SW 1271 (cell line): Measurements from ENCODE around the gene CALHM6.

Experiments
- DNase-seq, 2 experiments: peaks; one replicate each; lab custom pipeline; 2025; lab: John Stamatoyannopoulos, UW

The CALHM6 gene

DNA sequence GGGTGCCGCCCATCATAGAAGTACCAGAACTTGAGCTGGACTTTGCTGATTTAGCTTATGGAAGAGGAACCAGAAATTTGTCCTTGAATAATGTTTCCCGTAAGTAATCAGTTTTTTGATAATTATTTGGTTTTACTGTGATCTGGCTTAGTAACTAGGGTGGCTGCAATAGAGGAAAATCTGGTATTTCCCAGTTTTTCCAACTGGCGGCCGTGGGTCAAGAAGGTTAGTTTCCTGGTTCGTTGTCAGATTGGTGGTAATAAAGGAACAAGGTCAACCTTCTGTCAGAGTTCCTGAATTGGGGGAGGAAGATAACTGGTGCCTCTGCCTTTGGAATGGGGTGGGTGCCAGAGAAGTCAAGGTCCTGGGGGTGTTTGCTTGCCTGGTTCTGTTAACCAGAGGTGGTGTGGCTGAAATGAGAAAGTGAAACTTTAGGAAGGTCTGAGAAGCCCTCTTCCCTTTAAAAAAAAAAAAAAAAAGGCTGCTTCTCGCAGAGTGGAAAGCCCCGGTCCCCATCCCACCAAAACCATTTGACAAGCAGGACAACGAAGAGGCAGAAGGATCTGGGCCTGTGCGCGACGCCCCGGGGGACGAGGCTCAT lies at the start of gene CALHM6:
TSS of gene CALHM6 (plus strand) at position 45 of the 601 bp plus-strand sequence. CDS start at position 600, 555 bp downstream.
- DNase-seq, result no peak

DNA sequence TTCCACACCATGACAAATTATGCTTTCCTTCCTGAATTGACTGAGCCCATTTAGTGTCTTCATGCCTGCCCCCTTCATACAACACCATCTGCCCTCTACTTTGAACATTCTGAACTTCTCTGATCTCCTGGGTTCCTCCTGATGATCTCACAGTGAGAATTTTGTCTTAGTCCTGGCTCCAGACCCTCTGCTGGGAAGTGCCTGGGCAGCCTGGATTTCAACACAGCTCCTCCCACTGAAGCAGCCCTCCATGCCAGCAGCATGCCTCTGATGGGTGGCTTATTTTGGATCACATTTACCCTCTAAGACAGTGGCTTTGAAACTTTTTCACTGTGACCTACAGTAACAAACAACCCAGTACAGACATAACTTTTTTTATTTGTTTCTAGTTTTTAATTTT lies 48.9 kb upstream of the CALHM6 start:
- DNase-seq, result no peak

DNA sequence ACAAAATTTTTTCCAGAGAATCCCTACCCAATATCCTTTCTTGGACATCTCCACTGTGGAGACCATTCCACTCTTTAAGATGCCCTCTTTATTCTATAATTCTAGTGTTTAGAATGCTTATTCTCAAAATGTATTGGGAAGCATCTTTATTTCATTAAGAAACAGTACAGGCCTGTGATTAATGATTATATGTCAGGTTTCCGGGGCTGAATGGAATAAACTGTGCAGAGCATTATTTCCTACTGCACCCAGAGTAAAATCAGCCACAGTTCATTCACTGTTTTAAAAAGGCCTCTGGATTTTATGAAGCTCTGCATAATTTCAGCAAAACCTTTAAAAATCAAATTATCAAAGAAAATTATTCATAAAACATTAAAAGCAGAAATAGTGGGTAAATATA lies 47.8 kb upstream of the CALHM6 start:
- DNase-seq, result no peak

DNA sequence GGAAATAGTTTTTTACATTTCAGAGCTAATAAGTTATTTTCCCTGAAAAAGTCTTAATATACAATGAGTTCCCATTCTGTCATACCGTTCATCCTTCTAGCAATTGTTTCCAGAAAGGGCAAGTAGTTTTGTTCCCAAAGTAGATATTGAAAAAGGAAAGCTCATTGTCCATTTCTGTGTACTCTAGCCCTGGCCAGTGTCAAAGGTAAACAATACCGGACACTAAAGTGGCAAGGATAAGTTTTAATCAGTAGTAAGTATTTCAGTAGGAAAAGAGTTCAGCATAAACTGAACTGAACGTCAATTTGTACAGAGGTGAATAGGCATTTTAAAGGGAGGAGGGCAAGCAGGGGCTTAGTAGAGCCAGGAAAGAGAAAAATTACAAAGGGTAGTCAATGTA lies 43.5 kb upstream of the CALHM6 start:
- no peak for DNase-seq

DNA sequence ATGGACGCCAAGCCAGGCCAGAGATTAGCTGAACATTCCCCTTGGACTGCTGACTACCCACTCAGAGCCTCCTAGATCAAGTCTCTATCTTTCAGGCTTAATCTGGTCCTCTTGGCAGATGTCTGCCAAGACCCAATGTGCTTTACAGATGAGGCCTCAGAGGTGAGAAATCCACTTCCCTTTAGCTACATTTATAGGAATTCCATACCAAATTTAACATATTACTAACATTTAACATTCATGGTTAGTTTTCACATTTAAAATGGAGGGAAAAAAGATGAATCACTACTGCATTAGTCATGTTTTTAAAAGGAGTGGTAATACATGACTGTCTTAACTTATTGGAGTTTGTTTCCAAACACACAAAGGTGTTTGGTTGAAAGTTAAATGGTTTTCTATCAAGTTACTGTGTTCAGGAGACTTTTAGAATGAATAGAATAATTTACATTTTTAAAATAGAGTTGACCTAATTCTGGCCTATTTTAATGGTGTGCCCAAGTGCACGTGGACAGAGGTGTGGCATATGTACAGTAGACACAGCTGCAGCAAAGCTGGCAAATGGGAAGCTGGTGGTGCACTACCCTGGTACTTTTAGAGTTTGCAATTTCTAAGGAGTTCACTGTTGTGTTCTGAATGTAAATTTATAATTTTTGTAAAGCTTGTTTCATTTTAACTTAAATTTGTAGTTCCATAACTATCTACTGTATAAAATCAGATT lies 41.9 kb upstream of the CALHM6 start:
- DNase-seq, result no peak

DNA sequence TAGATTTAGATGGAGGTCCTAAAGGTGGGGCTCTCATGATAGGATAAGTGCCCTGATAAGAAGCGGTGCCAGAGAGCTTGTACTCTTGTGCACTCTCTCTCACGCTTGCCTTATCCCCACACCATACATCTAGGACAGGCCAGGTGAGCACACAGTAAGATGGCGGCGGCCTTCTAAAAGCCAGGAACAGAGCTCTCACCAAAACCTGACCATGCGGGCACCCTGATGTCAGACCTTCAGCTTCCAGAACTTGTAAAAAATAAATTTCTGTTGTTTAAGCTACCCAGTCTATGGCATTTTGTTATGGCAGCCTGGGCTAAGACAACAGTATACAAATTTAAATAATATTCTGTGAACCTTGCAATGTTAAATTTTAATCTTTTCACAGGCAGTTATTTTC lies 40.8 kb upstream of the CALHM6 start:
- no peak for DNase-seq

DNA sequence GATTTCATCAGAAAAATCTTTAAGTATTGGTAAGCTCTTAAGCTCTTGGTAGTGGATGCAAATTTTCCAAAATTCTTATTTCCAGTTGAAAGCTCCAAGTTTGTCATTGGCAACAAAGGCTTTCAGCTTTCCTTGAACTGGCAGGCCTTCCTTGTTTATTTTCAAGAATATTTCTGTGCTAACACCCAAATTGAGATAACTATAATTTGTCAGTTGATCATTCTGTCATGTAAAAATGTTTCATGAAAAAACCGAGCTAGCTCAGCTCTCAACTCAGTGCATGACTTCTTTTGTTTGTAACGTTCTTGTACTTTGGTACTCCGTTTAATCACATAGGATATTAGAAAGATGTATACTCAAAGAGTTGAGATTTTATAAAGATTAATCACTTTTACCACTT lies 38.9 kb upstream of the CALHM6 start:
- DNase-seq, result no peak

DNA sequence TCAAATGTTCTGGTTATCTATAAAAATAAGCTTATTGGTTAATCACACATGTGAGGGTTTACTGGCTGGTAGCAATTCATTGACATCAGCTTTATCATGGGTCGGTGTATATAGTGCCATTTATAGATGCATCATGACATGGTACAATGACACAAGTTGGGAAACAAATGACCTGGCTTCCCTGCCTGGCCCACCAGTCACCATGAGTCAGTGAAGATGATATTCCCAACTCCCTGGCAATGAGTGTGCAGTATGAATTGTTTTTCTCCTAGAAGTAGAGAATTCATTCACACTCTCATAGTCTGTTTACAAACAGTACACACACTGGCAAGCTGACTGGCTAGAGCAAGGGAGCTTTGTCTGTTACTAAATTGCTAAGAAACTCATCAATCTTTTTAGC lies 37.2 kb upstream of the CALHM6 start:
- DNase-seq, result no peak

DNA sequence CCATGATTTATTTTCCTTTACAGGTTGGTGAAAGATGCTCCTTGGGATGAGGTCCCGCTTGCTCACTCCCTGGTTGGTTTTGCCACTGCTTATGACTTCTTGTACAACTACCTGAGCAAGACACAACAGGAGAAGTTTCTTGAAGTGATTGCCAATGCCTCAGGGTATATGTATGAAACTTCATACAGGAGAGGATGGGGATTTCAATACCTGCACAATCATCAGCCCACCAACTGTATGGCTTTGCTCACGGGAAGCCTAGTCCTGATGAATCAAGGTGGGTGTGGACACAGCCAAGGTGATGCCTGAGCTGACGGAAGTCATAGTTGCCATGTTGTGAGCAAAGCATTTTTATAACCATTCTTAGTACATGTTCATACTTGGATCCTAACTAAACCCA lies 34.6 kb upstream of the CALHM6 start:
- DNase-seq, result no peak

DNA sequence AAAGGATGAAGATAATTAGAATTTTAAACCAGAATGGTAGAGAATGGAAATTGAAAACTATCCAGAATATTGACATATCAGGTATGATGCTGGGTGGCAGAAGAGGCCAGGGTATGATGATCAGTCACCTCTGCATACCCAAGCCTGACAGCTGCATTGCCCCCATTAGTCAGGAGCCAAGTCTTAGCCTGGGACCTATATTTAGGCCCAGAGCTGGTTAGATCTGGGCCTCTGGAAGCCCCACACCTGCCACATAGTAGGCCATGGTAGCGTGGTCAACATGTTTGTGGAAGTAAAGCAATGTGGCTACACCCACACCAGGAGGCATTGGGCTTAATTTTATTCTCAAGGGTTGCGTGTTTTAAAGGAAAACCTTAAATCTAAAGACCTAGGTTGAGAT lies 32.1 kb upstream of the CALHM6 start:
- DNase-seq, result no peak

DNA sequence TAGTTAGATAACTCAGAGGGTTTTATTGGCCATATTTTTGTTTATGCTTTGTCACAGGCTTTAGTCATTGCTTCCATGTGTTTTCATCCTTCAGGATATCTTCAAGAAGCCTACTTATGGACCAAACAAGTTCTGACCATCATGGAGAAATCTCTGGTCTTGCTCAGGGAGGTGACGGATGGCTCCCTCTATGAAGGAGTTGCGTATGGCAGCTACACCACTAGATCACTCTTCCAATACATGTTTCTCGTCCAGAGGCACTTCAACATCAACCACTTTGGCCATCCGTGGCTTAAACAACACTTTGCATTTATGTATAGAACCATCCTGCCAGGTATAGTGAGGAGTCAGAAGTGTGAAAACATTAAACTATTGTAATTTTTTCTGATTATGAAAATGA lies 30.3 kb upstream of the CALHM6 start:
- DNase-seq, result no peak

DNA sequence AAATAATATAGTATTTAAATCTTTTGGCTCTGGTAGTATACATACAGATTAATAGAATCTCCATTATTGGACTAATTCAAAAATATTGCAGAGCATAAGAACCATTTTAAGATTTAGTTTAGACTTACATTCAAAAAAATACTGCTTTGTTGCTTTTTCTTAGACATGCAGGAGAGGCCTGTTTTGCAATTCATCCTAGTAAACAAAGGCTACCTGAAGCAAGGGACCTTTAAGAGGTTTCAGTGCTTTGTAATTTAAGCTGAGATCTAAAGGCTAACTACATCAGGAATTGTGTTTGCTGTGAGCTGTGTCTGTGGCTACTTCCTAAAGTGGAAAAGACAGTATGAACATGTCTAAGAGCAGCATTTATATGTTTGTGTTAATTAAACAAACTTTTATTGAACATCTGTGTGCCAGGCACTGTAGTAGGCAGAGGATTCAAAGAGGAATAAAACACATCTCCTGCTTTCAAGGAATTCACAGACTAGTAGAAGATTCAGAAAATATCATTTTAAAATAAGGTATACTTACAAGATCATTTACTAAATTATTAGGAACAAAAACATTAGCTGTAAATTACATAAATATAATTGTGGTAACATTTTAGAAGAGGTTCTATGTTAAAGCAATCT lies 29.1 kb upstream of the CALHM6 start:
- DNase-seq, result no peak

DNA sequence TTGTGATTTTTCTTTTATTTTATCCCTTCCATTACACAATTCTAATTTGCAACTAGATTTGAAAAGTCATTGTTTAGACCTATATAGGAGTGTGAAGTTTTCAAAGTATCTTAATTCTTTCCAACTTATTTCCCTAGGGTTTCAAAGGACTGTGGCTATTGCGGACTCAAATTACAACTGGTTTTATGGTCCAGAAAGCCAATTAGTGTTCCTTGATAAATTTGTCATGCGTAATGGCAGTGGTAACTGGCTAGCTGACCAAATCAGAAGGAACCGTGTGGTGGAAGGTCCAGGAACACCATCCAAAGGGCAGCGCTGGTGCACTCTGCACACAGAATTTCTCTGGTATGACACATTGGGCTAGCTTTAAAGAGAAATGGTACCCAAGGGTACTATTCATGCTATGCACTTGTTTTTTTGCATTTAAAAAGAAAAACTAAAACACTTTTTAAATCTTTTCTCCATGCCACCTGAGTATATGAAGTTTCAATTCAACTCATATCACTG lies 27.9 kb upstream of the CALHM6 start:
- DNase-seq, result no peak

DNA sequence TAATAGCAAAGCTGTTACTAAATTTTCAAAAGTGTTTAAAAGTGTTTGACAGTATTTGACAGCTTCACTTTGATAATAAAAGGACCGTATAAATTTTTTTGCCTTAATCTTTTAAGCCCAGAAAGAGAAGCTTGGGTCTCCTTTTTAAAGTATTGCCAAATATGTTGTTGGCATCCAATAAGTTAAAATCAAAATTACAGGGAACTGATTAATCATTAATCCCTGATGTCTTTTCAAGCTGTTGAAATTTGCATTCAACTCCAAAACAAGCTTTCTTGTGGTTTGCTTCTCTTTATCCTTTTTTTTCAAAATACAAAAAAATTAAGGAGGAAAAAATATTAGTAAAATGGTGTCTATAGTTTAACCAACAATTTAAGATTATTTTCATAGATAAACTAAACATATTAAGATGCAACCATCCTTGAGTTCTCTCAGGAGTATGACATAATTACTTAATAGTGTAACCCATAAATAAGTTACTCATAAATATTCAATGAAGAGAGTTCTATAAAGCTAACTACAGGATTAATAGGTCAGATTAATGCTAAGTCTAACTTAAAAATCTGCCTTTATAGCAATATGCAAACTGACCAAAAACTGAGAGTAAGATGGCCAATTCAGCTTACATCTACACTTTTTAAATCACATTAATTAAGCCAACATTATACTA lies 27.0 kb upstream of the CALHM6 start:
- DNase-seq, result no peak

DNA sequence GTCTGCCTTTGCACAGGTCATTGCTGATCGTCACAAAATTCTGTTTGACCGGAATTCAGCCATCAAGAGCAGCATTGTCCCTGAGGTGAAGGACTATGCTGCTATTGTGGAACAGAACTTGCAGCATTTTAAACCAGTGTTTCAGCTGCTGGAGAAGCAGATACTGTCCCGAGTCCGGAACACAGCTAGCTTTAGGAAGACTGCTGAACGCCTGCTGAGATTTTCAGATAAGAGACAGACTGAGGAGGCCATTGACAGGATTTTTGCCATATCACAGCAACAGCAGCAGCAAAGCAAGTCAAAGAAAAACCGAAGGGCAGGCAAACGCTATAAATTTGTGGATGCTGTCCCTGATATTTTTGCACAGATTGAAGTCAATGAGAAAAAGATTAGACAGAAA lies 24.6 kb upstream of the CALHM6 start:
- no peak for DNase-seq

DNA sequence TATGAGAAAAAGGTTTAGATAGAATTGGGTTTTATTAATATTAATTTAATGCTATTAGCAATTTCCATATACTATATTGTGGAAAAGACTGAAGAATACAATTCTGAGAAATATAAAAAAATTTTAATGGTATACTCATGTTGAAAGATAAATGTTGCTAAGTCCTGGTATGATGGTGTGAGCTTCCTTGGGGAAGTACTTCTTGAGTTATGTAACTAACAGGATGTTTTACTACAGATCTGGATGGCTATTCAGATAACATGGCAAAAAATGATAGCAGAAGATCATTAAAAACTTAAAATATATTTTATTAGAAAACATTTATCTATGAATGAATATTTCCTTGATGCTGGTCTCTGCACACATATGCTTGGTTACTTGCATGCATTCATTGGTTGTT lies 23.5 kb upstream of the CALHM6 start:
- no peak for DNase-seq

DNA sequence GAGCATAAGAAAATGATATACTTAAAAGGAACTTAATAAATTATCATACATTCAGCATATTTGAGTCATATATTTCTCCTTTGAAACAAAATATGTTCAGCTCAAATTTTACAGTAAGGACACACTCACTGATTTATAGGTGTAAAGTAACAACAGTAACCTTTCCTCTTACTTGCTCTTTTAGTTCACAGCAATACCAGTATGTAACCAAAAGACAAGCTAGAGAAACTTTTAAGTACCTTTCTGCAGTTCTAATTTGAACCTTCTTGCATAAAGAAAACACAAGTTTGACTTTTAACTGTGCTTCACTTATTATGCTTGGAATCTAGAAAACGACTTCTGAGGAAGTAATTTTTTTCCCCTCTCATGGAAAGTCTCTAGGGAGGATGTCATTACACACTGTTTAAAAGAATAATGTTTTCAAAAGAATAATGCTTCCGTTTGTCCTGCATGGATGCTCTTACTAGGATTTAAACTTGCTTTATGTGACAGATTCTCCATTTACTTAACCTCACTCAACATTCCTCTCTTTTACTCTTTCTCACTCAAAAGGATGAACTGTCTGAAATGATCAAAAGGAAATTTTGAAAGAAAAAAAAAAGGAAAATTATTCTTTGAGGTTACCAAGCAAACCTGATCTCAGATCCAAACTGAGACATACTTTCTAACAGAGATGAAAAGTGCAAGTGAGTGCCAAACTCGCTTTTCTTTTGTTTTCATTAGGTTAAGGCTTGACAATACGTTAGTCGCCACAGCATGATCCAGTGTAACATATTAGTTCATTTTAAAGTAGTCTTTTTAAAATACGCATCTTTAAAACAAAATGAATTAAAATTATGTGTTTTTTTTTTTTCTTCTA lies 22.4 kb upstream of the CALHM6 start:
- no peak for DNase-seq

DNA sequence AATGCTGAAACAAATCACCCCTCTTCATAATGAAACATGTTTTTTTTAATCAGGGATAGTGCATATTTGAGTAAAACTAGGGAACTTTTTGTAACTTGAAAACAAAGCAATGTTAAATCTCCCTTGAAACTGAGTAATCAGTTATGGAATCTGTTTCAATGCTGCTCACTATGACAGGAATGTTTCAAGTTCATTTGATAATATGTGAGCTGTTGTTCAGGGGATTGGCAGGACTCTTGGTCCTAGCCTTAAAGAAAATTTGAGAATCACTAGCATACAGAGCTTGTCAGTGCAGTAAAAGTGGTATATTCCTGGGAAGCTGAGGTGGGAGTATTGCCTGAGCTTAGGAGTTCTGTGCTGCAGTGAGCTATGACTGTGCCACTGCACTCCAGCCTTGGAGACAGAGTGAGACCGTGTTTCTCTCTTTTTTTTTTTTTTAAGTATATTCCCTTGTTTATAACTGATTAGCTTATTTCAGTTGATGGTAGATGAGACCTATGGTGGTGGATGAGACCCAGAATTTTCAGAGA lies 21.6 kb upstream of the CALHM6 start:
- no peak for DNase-seq

DNA sequence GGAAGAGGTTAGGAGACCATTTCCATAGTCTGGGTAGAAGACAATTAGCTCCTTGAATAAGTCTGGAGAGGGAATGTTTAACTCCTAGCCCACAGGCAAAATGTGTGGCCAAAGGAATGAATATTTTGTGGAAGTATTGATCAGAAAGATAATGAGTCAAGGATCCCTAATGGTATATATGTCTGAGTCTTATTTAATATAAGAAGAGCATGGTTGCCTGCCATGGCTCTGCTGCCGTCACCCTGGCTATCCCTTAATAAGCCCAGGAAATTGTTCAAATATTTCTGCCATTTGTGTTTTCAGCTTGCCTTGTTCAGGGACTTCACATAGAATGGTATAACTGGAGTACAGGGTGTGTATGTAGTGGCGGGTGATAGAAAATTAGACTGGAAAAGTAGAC lies 18.1 kb upstream of the CALHM6 start:
- DNase-seq, result no peak

DNA sequence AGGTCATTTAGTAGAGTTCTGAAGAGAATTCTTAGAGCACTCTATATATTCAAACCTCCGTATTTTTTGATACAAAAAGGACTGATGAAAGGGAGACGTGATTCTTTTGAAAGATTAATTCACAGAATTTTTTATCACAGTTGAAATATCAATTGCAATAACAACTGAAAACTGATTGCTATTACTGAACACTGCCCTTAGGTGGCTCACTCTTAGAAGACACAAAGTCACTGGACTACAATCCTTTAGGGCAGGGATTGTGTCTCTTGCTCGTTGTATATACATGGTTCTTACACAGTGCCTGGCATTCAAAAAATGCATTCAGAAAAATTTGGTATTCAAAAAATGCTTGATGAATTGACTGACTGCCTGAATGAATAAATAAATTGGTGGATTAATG lies 17.1 kb upstream of the CALHM6 start:
- DNase-seq, result peak in 1 of 2 experiments; percentile 47

DNA sequence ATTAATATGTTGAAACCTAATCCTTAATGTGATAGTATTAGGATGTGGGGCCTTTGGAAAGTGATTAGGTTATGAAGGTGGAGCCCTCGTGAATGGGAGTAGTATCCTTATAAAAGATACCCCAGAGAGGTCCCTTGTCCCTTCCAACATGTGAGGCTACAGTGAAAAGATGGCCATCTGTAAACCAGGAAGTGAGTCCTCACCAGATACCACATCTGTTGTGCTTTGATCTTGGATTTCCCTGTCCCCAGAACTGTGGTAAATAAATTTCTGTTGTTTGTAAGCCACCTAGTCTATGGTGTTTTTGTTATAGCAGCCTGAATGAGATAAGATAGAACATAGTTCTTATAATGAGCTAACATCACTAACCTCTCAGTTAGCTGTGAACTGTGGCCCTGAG lies 16.6 kb upstream of the CALHM6 start:
- no peak for DNase-seq

DNA sequence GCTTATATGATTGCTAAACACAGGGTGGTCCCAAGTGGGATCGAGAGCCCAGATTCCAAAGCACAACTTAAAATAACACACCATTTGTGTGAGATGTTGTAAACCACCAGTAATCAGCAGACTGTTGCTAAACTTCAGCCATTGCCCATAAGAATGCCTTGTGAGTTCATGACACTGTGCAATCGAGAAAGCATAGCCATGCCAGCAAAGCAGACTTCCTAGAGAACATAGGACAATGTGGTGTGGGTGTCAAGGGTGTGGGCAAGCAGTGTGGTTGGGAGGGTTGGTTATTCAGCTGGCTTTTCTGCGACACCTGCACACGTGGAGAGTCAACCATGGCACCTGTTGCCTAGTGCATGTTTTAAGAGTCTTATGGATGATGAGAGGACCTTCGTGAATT lies 16.1 kb upstream of the CALHM6 start:
- no peak for DNase-seq
